H1 (cell line): Measurements from ENCODE around the gene PHACTR2.

Experiments used
- BRCA1 ChIP-seq: IDR thresholded peaks from 2 replicates; pipeline ENCODE4 v1.6.1; 2012; ENCODE audit warnings: low read depth, low read length, improper control_type of control experiment
- CHD2 ChIP-seq: IDR thresholded peaks from 2 replicates; pipeline ENCODE4 v1.6.1; 2012; ENCODE audit warnings: low read length, improper control_type of control experiment
- EZH2 ChIP-seq: fragments of 200-600 bp; sonication (generic); IDR thresholded peaks from 2 replicates; pipeline ENCODE4 v1.7.1; 2012; ENCODE audit warnings: low read depth, mild to moderate bottlenecking, moderate library complexity, low read length, inconsistent platforms; ENCODE audit not compliant: severe bottlenecking
- POLR2A ChIP-seq, 2 experiments: IDR thresholded peaks; 1 replicate in 1 of 2; 2 replicates in 1 of 2; pipeline ENCODE4 v1.6.1; 2011; ENCODE audit warnings: low read depth in 2 of 2, low read length in 2 of 2, mild to moderate bottlenecking in 2 of 2; ENCODE audit errors: control extremely low read depth in 1 of 2
- RNF2 ChIP-seq: fragments of 200-900, 300-1000 bp; sonication (generic); IDR thresholded peaks from 2 replicates; pipeline ENCODE4 v1.7.1; 2016; ENCODE audit warnings: borderline replicate concordance, low read depth, mild to moderate bottlenecking, antibody characterized with exemption, low read length; ENCODE audit not compliant: poor library complexity, severe bottlenecking; ENCODE audit errors: missing control alignments
- SAP30 ChIP-seq: fragments of 300-600 bp; sonication (generic); IDR thresholded peaks from 2 replicates; pipeline ENCODE4 v1.7.1; 2012; ENCODE audit warnings: low read length, moderate library complexity, mild to moderate bottlenecking, inconsistent platforms; ENCODE audit not compliant: insufficient read depth, insufficient replicate concordance
- SRF ChIP-seq: IDR thresholded peaks from 2 replicates; pipeline ENCODE4 v1.6.1; 2011; ENCODE audit warnings: mild to moderate bottlenecking, low read depth, low read length, moderate library complexity
- ZNF274 ChIP-seq: IDR thresholded peaks from 2 replicates; pipeline ENCODE4 v1.7.0; 2012; ENCODE audit warnings: low read length, borderline replicate concordance; ENCODE audit errors: extremely low read depth
- TF ChIP-seq, protein P1 (sequence below): IDR thresholded peaks from 2 replicates; pipeline ENCODE4 v1.6.1; 2012; ENCODE audit warnings: inconsistent platforms

DNA sequence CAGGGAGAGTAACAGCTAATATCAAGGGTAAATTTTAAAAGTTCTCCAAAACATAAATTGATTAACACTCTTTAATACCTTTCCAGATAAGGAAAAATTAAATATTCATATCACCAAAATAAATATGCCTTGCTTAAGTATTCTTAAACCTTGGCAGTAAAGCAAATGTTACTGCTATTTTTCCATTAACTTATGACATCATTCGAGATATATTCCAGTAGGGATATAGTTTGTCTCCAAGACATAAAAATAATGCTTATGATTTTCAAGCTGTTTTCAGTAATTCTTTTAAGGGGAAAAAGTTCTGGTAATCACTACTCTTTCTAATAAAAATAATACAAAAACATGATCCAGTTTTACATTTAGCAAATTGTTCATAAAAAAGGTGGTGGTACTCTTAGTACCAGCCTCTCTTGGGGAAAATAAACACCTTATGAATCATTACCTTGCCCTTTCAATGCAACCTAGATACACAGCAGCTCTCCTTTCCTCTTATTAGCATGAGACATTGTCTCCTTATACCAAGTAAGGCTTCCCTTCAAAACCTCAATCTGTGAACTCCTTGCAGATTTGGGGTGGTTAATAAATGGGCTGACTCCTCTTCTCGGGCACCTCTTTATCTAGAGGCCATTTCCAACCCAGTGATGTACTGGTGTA, 133.9 kb downstream of the PHACTR2 start:
- TF ChIP-seq ZNF274 (no peak), POLR2A (IDR thresholded peaks at IDR 0.05; ENCODE audit: control extremely low read depth in 1 of 2, low read depth in 2 of 2, low read length in 2 of 2) (no peak), CHD2 (no peak), SAP30 (no peak), RNF2 (no peak), BRCA1 (no peak), EZH2 (no peak), SRF (no peak)
- TF ChIP-seq, protein P1, sequence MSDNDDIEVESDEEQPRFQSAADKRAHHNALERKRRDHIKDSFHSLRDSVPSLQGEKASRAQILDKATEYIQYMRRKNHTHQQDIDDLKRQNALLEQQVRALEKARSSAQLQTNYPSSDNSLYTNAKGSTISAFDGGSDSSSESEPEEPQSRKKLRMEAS = no peak
